H1 (cell line): ENCODE results near the gene ITGA6.

Source experiments
- BACH1 ChIP-seq: IDR thresholded peaks from 2 replicates; pipeline ENCODE4 v1.6.1; 2012; ENCODE audit warnings: low read length, improper control_type of control experiment
- CBX8 ChIP-seq: fragments of 300-800, 300-1000 bp; sonication (generic); IDR thresholded peaks from 2 replicates; pipeline ENCODE4 v1.7.1; 2016; ENCODE audit warnings: low read depth, low read length, borderline replicate concordance
- CHD1 ChIP-seq: IDR thresholded peaks from 2 replicates; pipeline ENCODE4 v1.6.1; 2012; ENCODE audit warnings: low read depth, low read length, improper control_type of control experiment
- EGR1 ChIP-seq: IDR thresholded peaks from 2 replicates; pipeline ENCODE4 v1.6.1; 2011; ENCODE audit warnings: low read depth, low read length, borderline replicate concordance
- EP300 ChIP-seq, 2 experiments: IDR thresholded peaks; 1 replicate in 1 of 2; 2 replicates in 1 of 2; pipeline ENCODE4 v1.6.1; 2011 to 2012; ENCODE audit warnings: low read depth in 2 of 2, low read length in 2 of 2, mild to moderate bottlenecking in 2 of 2, borderline replicate concordance in 1 of 2, inconsistent platforms in 1 of 2, moderate library complexity in 1 of 2
- HDAC6 ChIP-seq: IDR thresholded peaks from one replicate; pipeline ENCODE4 v1.7.1; 2012; ENCODE audit warnings: low read depth, mild to moderate bottlenecking, inconsistent platforms, low read length, moderate library complexity
- JUND ChIP-seq: IDR thresholded peaks from 2 replicates; pipeline ENCODE4 v1.6.1; 2011; ENCODE audit warnings: mild to moderate bottlenecking, improper control_type of control experiment, low read length
- KDM1A ChIP-seq: fragments of 200-600, 300-600 bp; sonication (generic); IDR thresholded peaks from 2 replicates; pipeline ENCODE4 v1.7.1; 2016; ENCODE audit warnings: mild to moderate bottlenecking, low read length, borderline replicate concordance
- POLR2A ChIP-seq, 2 experiments: IDR thresholded peaks; 1 replicate in 1 of 2; 2 replicates in 1 of 2; pipeline ENCODE4 v1.6.1; 2011; ENCODE audit warnings: low read depth in 2 of 2, low read length in 2 of 2, mild to moderate bottlenecking in 2 of 2; ENCODE audit errors: control extremely low read depth in 1 of 2
- RAD21 ChIP-seq, 2 experiments: IDR thresholded peaks in 1 of 2; conservative IDR thresholded peaks in 1 of 2; 2 replicates each; pipeline ENCODE4 v1.6.1; 2011; ENCODE audit warnings: low read depth in 2 of 2, low read length in 2 of 2, improper control_type of control experiment in 1 of 2, inconsistent platforms in 1 of 2, mild to moderate bottlenecking in 1 of 2, moderate library complexity in 1 of 2
- RFX5 ChIP-seq: IDR thresholded peaks from 2 replicates; pipeline ENCODE4 v1.6.1; 2011; ENCODE audit warnings: low read depth, low read length, improper control_type of control experiment, borderline replicate concordance
- SIN3A ChIP-seq, 2 experiments: IDR thresholded peaks in 1 of 2; conservative IDR thresholded peaks in 1 of 2; 2 replicates each; pipeline ENCODE4 v1.6.1; 2011 to 2012; ENCODE audit warnings: low read length in 2 of 2, improper control_type of control experiment in 1 of 2, low read depth in 1 of 2, mild to moderate bottlenecking in 1 of 2
- TF ChIP-seq, protein P1 (sequence below), 3 experiments: IDR thresholded peaks; 1 replicate in 2 of 3; 2 replicates in 1 of 3; pipeline versions ENCODE4 v1.5.1 to v1.6.1; 2011; ENCODE audit warnings: low read length in 3 of 3, mild to moderate bottlenecking in 3 of 3, inconsistent platforms in 2 of 3, low read depth in 1 of 3, moderate library complexity in 1 of 3; ENCODE audit not compliant: insufficient read depth in 1 of 3; ENCODE audit errors: control extremely low read depth in 1 of 3
- TF ChIP-seq, protein P2 (sequence below): IDR thresholded peaks from 2 replicates; pipeline ENCODE4 v1.6.1; 2012; ENCODE audit warnings: inconsistent platforms

DNA sequence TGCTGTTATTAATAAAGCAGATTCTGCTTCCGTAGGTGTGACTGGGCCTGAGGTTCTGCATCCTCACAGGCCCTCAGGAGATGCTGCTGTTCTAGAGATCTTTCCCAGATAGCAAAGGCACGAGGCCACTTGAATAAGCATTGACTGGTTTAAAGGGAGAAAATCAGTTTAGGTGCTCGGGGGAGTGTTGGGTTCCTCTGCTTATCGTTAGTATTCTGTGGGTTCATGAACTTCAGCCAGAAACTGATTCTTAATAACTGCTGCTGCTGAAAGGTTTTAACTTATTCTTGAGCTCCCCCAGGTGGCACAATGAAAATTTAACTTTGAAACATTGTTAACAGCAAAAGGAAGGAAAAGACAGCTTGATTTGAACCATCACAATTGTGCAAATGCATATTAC lies 56.9 kb downstream of the ITGA6 start:
- TF ChIP-seq POLR2A (IDR thresholded peaks at IDR 0.05; ENCODE audit: control extremely low read depth in 1 of 2, low read depth in 2 of 2, low read length in 2 of 2) (no peak), HDAC6 (no peak), EGR1 (no peak), KDM1A (no peak), SIN3A (conservative IDR thresholded peaks at IDR 0.05 in 1 of 2, IDR thresholded peaks at IDR 0.05 in 1 of 2; ENCODE audit: low read depth in 1 of 2, low read length in 2 of 2) (no peak), RFX5 (no peak), JUND (no peak), EP300 (IDR thresholded peaks at IDR 0.05; ENCODE audit: borderline replicate concordance in 1 of 2, low read depth in 2 of 2, low read length in 2 of 2) (no peak), BACH1 (no peak), CBX8 (no peak), CHD1 (no peak), RAD21 (IDR thresholded peaks at IDR 0.05 in 1 of 2, conservative IDR thresholded peaks at IDR 0.05 in 1 of 2; ENCODE audit: low read depth in 2 of 2, low read length in 2 of 2) (peak; percentile 48 to 49)
- TF ChIP-seq, protein P1, sequence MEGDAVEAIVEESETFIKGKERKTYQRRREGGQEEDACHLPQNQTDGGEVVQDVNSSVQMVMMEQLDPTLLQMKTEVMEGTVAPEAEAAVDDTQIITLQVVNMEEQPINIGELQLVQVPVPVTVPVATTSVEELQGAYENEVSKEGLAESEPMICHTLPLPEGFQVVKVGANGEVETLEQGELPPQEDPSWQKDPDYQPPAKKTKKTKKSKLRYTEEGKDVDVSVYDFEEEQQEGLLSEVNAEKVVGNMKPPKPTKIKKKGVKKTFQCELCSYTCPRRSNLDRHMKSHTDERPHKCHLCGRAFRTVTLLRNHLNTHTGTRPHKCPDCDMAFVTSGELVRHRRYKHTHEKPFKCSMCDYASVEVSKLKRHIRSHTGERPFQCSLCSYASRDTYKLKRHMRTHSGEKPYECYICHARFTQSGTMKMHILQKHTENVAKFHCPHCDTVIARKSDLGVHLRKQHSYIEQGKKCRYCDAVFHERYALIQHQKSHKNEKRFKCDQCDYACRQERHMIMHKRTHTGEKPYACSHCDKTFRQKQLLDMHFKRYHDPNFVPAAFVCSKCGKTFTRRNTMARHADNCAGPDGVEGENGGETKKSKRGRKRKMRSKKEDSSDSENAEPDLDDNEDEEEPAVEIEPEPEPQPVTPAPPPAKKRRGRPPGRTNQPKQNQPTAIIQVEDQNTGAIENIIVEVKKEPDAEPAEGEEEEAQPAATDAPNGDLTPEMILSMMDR (IDR thresholded peaks at IDR 0.05; ENCODE audit: control extremely low read depth in 1 of 3, insufficient read depth in 1 of 3, low read depth in 1 of 3, low read length in 3 of 3) = no peak
- TF ChIP-seq, protein P2, sequence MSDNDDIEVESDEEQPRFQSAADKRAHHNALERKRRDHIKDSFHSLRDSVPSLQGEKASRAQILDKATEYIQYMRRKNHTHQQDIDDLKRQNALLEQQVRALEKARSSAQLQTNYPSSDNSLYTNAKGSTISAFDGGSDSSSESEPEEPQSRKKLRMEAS = no peak
